Activated naive CD4-positive, alpha-beta T cell treated with anti-CD3 and anti-CD28 coated beads, Interleukin-2, amount 10 ng/mL, durations not matched to agents 7 days and 5 days (primary cell): ENCODE measurements around the gene FRMD1.
"Not testable (repeated sequence)": the region's sequence is repeated elsewhere in the genome, so short reads cannot be mapped to it uniquely, and the experiment has no call there.

ENCODE experiments used
- CTCF ChIA-PET: fragments of 350-600 bp; sonication (Branson Sonifier 250); formaldehyde crosslinking; loops from one replicate; lab custom pipeline; 2021; ENCODE audit warnings: antibody characterized with exemption; lab: Charles Lee
- DNase-seq: peaks from one replicate; pipeline ENCODE4 v3.0.0-alpha.2; 2020
- H3K27ac Mint-ChIP-seq: one replicate; pipeline ENCODE4 v1.8.0; 2021; ENCODE audit warnings: mild to moderate bottlenecking, moderate library complexity, mixed read lengths
- H3K27me3 Mint-ChIP-seq: one replicate; pipeline ENCODE4 v1.8.0; 2021; ENCODE audit warnings: mild to moderate bottlenecking, mixed read lengths
- H3K36me3 Mint-ChIP-seq: one replicate; pipeline ENCODE4 v1.8.0; 2021; ENCODE audit warnings: mixed read lengths
- H3K4me1 Mint-ChIP-seq: one replicate; pipeline ENCODE4 v1.8.0; 2021; ENCODE audit warnings: mixed read lengths
- H3K4me3 Mint-ChIP-seq: one replicate; pipeline ENCODE4 v1.8.0; 2021; ENCODE audit warnings: mild to moderate bottlenecking, moderate library complexity, mixed read lengths
- H3K9me3 Mint-ChIP-seq: one replicate; pipeline ENCODE4 v1.8.0; 2021; ENCODE audit warnings: mixed read lengths

The FRMD1 gene

GRCh38 chr6:168082860-168083513 is 4.0 kb upstream of the FRMD1 start:
- Mint-ChIP-seq H3K4me1 (no peaks in the 10 kb centered on the region), H3K36me3 (no peaks in the 10 kb centered on the region), H3K27me3 (no peaks in the 10 kb centered on the region), H3K4me3 (no peak overlapping the region), H3K27ac (no peak overlapping the region), H3K9me3 (no peaks in the 10 kb centered on the region)
- CTCF ChIA-PET, result no interaction called here
- DNase-seq, result no peak

- no peak for DNase-seq
- CTCF ChIA-PET, result no interaction called here
- Mint-ChIP-seq H3K27me3 (no peaks in the 10 kb centered on the region), H3K36me3 (no peaks in the 10 kb centered on the region), H3K4me3 (no peak overlapping the region), H3K9me3 (no peaks in the 10 kb centered on the region), H3K27ac (no peak overlapping the region), H3K4me1 (no peaks in the 10 kb centered on the region)
Measured at GRCh38 chr6:168081858-168082546, 3.0 kb upstream of the FRMD1 start.

- Mint-ChIP-seq H3K27ac (no peak overlapping the region), H3K9me3 (peaks cover 6% of the 10 kb centered on the region), H3K4me3 (no peak overlapping the region), H3K27me3 (no peaks in the 10 kb centered on the region), H3K36me3 (no peaks in the 10 kb centered on the region), H3K4me1 (no peaks in the 10 kb centered on the region)
- DNase-seq, result no peak
- CTCF ChIA-PET, result no interaction called here
Measured at GRCh38 chr6:168080393-168081077, 1.5 kb upstream of the FRMD1 start.

- CTCF ChIA-PET, result no interaction called here
- Mint-ChIP-seq H3K4me3 (no peak overlapping the region), H3K4me1 (no peaks in the 10 kb centered on the region), H3K9me3 (peaks cover 6% of the 10 kb centered on the region), H3K27ac (no peak overlapping the region), H3K36me3 (no peaks in the 10 kb centered on the region), H3K27me3 (no peaks in the 10 kb centered on the region)
- DNase-seq, result no peak
Measured at GRCh38 chr6:168078175-168078942, 653 bp downstream of the FRMD1 start.

GRCh38 chr6:168077401-168077800 is 1.6 kb downstream of the FRMD1 start:
- H3K36me3 Mint-ChIP-seq, H3K4me3 Mint-ChIP-seq, H3K27me3 Mint-ChIP-seq, H3K9me3 Mint-ChIP-seq, H3K4me1 Mint-ChIP-seq, H3K27ac Mint-ChIP-seq, DNase-seq, CTCF ChIA-PET: not testable (repeated sequence)

GRCh38 chr6:168075787-168076202 is 3.2 kb downstream of the FRMD1 start:
- CTCF ChIA-PET, result no interaction called here
- Mint-ChIP-seq H3K27me3 (no peaks in the 10 kb centered on the region), H3K36me3 (no peaks in the 10 kb centered on the region), H3K9me3 (peaks cover 6% of the 10 kb centered on the region), H3K4me1 (no peaks in the 10 kb centered on the region), H3K4me3 (no peak overlapping the region), H3K27ac (no peak overlapping the region)
- DNase-seq, result no peak

- Mint-ChIP-seq H3K36me3 (no peaks in the 10 kb centered on the region), H3K9me3 (peaks cover 6% of the 10 kb centered on the region), H3K27ac (no peak overlapping the region), H3K4me1 (no peaks in the 10 kb centered on the region), H3K27me3 (no peaks in the 10 kb centered on the region), H3K4me3 (no peak overlapping the region)
- CTCF ChIA-PET, result no interaction called here
- no peak for DNase-seq
Measured at GRCh38 chr6:168075216-168075615, 3.8 kb downstream of the FRMD1 start.

- H3K27ac Mint-ChIP-seq, result no peak overlapping the region
Measured at GRCh38 chr6:168073937-168074730, 4.9 kb downstream of the FRMD1 start.

GRCh38 chr6:168072730-168073129 is 6.3 kb downstream of the FRMD1 start:
- no peak for DNase-seq
- Mint-ChIP-seq H3K27me3 (no peaks in the 10 kb centered on the region), H3K36me3 (no peaks in the 10 kb centered on the region), H3K27ac (no peak overlapping the region), H3K4me3 (no peak overlapping the region), H3K4me1 (no peaks in the 10 kb centered on the region), H3K9me3 (peaks cover 6% of the 10 kb centered on the region)
- CTCF ChIA-PET, result no interaction called here

More at GRCh38 chr6:168073937-168074730, 4.9 kb downstream of the FRMD1 start:
- Mint-ChIP-seq H3K4me3 (no peak overlapping the region), H3K4me1 (no peaks in the 10 kb centered on the region), H3K36me3 (no peaks in the 10 kb centered on the region), H3K9me3 (peaks cover 6% of the 10 kb centered on the region), H3K27me3 (no peaks in the 10 kb centered on the region)
- DNase-seq, result no peak
- CTCF ChIA-PET, result no interaction called here

GRCh38 chr6:168072261-168072660 is 6.8 kb downstream of the FRMD1 start:
- Mint-ChIP-seq H3K9me3 (peaks cover 6% of the 10 kb centered on the region), H3K4me3 (no peak overlapping the region), H3K36me3 (no peaks in the 10 kb centered on the region), H3K27me3 (no peaks in the 10 kb centered on the region), H3K27ac (no peak overlapping the region), H3K4me1 (no peaks in the 10 kb centered on the region)
- CTCF ChIA-PET, result no interaction called here
- DNase-seq, result no peak

- Mint-ChIP-seq H3K9me3 (peaks cover 6% of the 10 kb centered on the region), H3K36me3 (no peaks in the 10 kb centered on the region), H3K4me3 (no peak overlapping the region), H3K4me1 (no peaks in the 10 kb centered on the region), H3K27ac (no peak overlapping the region), H3K27me3 (no peaks in the 10 kb centered on the region)
- CTCF ChIA-PET, result no interaction called here
- no peak for DNase-seq
Measured at GRCh38 chr6:168071620-168072019, 7.4 kb downstream of the FRMD1 start.

GRCh38 chr6:168070804-168071203 is 8.2 kb downstream of the FRMD1 start:
- no peaks in the 10 kb centered on the region for H3K27me3 Mint-ChIP-seq
- DNase-seq, result no peak
- CTCF ChIA-PET, result no interaction called here
- H3K9me3 Mint-ChIP-seq, result no peaks in the 10 kb centered on the region
- no peaks in the 10 kb centered on the region for H3K4me1 Mint-ChIP-seq
- no peak overlapping the region for H3K27ac Mint-ChIP-seq
- H3K4me3 Mint-ChIP-seq, result no peak overlapping the region
- H3K36me3 Mint-ChIP-seq, result no peaks in the 10 kb centered on the region

- H3K27ac Mint-ChIP-seq, result no peak overlapping the region
- H3K27me3 Mint-ChIP-seq, result no peaks in the 10 kb centered on the region
- no peaks in the 10 kb centered on the region for H3K9me3 Mint-ChIP-seq
Measured at GRCh38 chr6:168067081-168067759, 11.8 kb downstream of the FRMD1 start.

More at GRCh38 chr6:168067081-168067759, 11.8 kb downstream of the FRMD1 start:
- no peak for DNase-seq
- Mint-ChIP-seq H3K4me1 (no peaks in the 10 kb centered on the region), H3K36me3 (no peaks in the 10 kb centered on the region), H3K4me3 (no peak overlapping the region)
- CTCF ChIA-PET, result no interaction called here
